ENCODE measurements around the gene IZUMO4.
A peak's percentile ranks its signal among the peaks of the same experiment; 100 is the strongest.

- TF ChIP-seq, protein P1, sequence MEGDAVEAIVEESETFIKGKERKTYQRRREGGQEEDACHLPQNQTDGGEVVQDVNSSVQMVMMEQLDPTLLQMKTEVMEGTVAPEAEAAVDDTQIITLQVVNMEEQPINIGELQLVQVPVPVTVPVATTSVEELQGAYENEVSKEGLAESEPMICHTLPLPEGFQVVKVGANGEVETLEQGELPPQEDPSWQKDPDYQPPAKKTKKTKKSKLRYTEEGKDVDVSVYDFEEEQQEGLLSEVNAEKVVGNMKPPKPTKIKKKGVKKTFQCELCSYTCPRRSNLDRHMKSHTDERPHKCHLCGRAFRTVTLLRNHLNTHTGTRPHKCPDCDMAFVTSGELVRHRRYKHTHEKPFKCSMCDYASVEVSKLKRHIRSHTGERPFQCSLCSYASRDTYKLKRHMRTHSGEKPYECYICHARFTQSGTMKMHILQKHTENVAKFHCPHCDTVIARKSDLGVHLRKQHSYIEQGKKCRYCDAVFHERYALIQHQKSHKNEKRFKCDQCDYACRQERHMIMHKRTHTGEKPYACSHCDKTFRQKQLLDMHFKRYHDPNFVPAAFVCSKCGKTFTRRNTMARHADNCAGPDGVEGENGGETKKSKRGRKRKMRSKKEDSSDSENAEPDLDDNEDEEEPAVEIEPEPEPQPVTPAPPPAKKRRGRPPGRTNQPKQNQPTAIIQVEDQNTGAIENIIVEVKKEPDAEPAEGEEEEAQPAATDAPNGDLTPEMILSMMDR (conservative IDR thresholded peaks at IDR 0.05; ENCODE audit: low read length) = peak; percentile 9
- no peak for TF ChIP-seq EZH2phosphoT487 (IDR thresholded peaks at IDR 0.05; ENCODE audit: borderline replicate concordance)
Observed at GRCh38 chr19:2097203-2097885, 629 bp downstream of the IZUMO4 start.

All from Loucy (cell line).